Activated T-helper 2 cell treated with anti-CD3 and anti-CD28 coated beads, Interferon-gamma antibody, Interleukin-2, Interleukin-4, amounts not matched to agents 10 μg/mL and 5 μg/mL and 100 μg/mL, durations not matched to agents 14 hours and 24 hours and 36 hours (primary cell): ENCODE data around the gene SMS. TPM values are rescaled to one million over a fixed set of nuclear protein-coding genes. Genes with fewer than 3 reads are reported as not detected.
A peak's percentile ranks its signal among the peaks of the same experiment; 100 is the strongest.

Experiments used
- DNase-seq: peaks from one replicate; pipeline ENCODE4 v3.0.0; 2021; ENCODE audit warnings: low spot score
- H3K27ac Mint-ChIP-seq: one replicate; pipeline ENCODE4 v1.8.0; 2021; ENCODE audit warnings: mixed read lengths
- H3K27me3 Mint-ChIP-seq: one replicate; pipeline ENCODE4 v1.8.0; 2021; ENCODE audit warnings: low read depth, mixed read lengths
- H3K36me3 Mint-ChIP-seq: one replicate; pipeline ENCODE4 v1.8.0; 2021; ENCODE audit warnings: low read depth, mixed read lengths
- H3K4me1 Mint-ChIP-seq: one replicate; pipeline ENCODE4 v1.8.0; 2021; ENCODE audit warnings: low read depth, mixed read lengths
- H3K4me3 Mint-ChIP-seq: one replicate; pipeline ENCODE4 v1.8.0; 2021; ENCODE audit warnings: low read depth, mild to moderate bottlenecking, moderate library complexity, mixed read lengths
- H3K9me3 Mint-ChIP-seq: one replicate; pipeline ENCODE4 v1.8.0; 2021; ENCODE audit warnings: mixed read lengths
- intact Hi-C: fragments of 100-400 bp; cut with micrococcal nuclease; formaldehyde crosslinking; loops from one replicate; pipeline ENCODE4 v1.15.1; 2023
- total RNA-seq: library from RNA; stranded (reverse); gene quantifications from 2 replicates; pipeline ENCODE4 v1.2.3, GENCODE V29; 2022

The SMS gene
- total RNA-seq, 1 donor from 2014 or later: 143 TPM

GRCh38 chrX:21972046-21972445, 31.5 kb downstream of the SMS start:
- H3K36me3 Mint-ChIP-seq: peaks cover 58% of the 10 kb centered on the region

GRCh38 chrX:21972721-21973120, 32.2 kb downstream of the SMS start:
- no peaks in the 10 kb centered on the region for H3K27me3 Mint-ChIP-seq
- intact Hi-C loops: loop anchor here (5.0 kb wide), 1 partner anchor 45 kb away; no protein-coding TSS in a partner anchor
- peaks cover 60% of the 10 kb centered on the region for H3K36me3 Mint-ChIP-seq
- no peak overlapping the region for H3K4me3 Mint-ChIP-seq
- DNase-seq: peak; percentile 13
- H3K9me3 Mint-ChIP-seq: no peaks in the 10 kb centered on the region
- H3K27ac Mint-ChIP-seq: peak overlapping the region; percentile 82
- peaks cover 35% of the 10 kb centered on the region for H3K4me1 Mint-ChIP-seq

More at GRCh38 chrX:21972046-21972445, 31.5 kb downstream of the SMS start:
- intact Hi-C loops: loop anchor here (5.0 kb wide), 1 partner anchor 45 kb away; no protein-coding TSS in a partner anchor
- Mint-ChIP-seq H3K9me3 (no peaks in the 10 kb centered on the region), H3K4me3 (no peak overlapping the region), H3K27me3 (no peaks in the 10 kb centered on the region), H3K4me1 (peaks cover 35% of the 10 kb centered on the region), H3K27ac (peak overlapping the region; percentile 82)
- DNase-seq: no peak

- no peaks in the 10 kb centered on the region for H3K27me3 Mint-ChIP-seq
- peaks cover 68% of the 10 kb centered on the region for H3K36me3 Mint-ChIP-seq
- DNase-seq: no peak
- H3K4me3 Mint-ChIP-seq: peak overlapping the region; percentile 24
- H3K4me1 Mint-ChIP-seq: peaks cover 35% of the 10 kb centered on the region
- intact Hi-C loops: loop anchor here (1.0 to 5.0 kb wide), 3 partner anchors 33 to 134 kb away; partner anchors contain the start of genes MBTPS2 and SMS
- no peaks in the 10 kb centered on the region for H3K9me3 Mint-ChIP-seq
- peak overlapping the region; percentile 87 for H3K27ac Mint-ChIP-seq
Measured at GRCh38 chrX:21973321-21974010, 33.0 kb downstream of the SMS start.

- Mint-ChIP-seq H3K27me3 (no peaks in the 10 kb centered on the region), H3K27ac (peak overlapping the region; percentile 87), H3K4me1 (peaks cover 35% of the 10 kb centered on the region), H3K9me3 (no peaks in the 10 kb centered on the region), H3K4me3 (peak overlapping the region; percentile 24), H3K36me3 (peaks cover 68% of the 10 kb centered on the region)
- no peak for DNase-seq
- intact Hi-C loops: loop anchor here (1.0 to 5.0 kb wide), 3 partner anchors 33 to 135 kb away; partner anchors contain the start of genes MBTPS2 and SMS
Measured at GRCh38 chrX:21974011-21974385, 33.5 kb downstream of the SMS start.

- H3K27me3 Mint-ChIP-seq: no peaks in the 10 kb centered on the region
- no peaks in the 10 kb centered on the region for H3K9me3 Mint-ChIP-seq
- H3K36me3 Mint-ChIP-seq: peaks cover 65% of the 10 kb centered on the region
- H3K27ac Mint-ChIP-seq: peak overlapping the region; percentile 52
- DNase-seq: no peak
- peaks cover 35% of the 10 kb centered on the region for H3K4me1 Mint-ChIP-seq
- intact Hi-C loops: loop anchor here (2.0 kb wide), 1 partner anchor 34 kb away; the partner anchor contains the start of gene SMS
- H3K4me3 Mint-ChIP-seq: no peak overlapping the region
Measured at GRCh38 chrX:21975242-21975641, 34.7 kb downstream of the SMS start.

GRCh38 chrX:21975812-21976211, 35.3 kb downstream of the SMS start:
- intact Hi-C loops: loop anchor here (2.0 kb wide), 1 partner anchor 35 kb away; the partner anchor contains the start of gene SMS
- no peak overlapping the region for H3K4me3 Mint-ChIP-seq
- peaks cover 35% of the 10 kb centered on the region for H3K4me1 Mint-ChIP-seq
- no peaks in the 10 kb centered on the region for H3K9me3 Mint-ChIP-seq
- DNase-seq: no peak
- H3K27ac Mint-ChIP-seq: peak overlapping the region; percentile 52
- no peaks in the 10 kb centered on the region for H3K27me3 Mint-ChIP-seq
- H3K36me3 Mint-ChIP-seq: peaks cover 64% of the 10 kb centered on the region

GRCh38 chrX:21978346-21978745, 37.8 kb downstream of the SMS start:
- intact Hi-C loops: no loop called here
- Mint-ChIP-seq H3K27ac (no peak overlapping the region), H3K9me3 (no peaks in the 10 kb centered on the region), H3K4me3 (no peak overlapping the region), H3K27me3 (no peaks in the 10 kb centered on the region), H3K36me3 (peaks cover 50% of the 10 kb centered on the region), H3K4me1 (peaks cover 20% of the 10 kb centered on the region)
- DNase-seq: no peak

- H3K4me1 Mint-ChIP-seq: peaks cover 4% of the 10 kb centered on the region
- H3K36me3 Mint-ChIP-seq: peaks cover 34% of the 10 kb centered on the region
- intact Hi-C loops: no loop called here
- no peaks in the 10 kb centered on the region for H3K27me3 Mint-ChIP-seq
- H3K4me3 Mint-ChIP-seq: no peak overlapping the region
- H3K9me3 Mint-ChIP-seq: no peaks in the 10 kb centered on the region
- no peak for DNase-seq
- no peak overlapping the region for H3K27ac Mint-ChIP-seq
Measured at GRCh38 chrX:21982311-21982710, 41.8 kb downstream of the SMS start.

GRCh38 chrX:21985332-21985777, 44.8 kb downstream of the SMS start:
- H3K36me3 Mint-ChIP-seq: peaks cover 38% of the 10 kb centered on the region
- peak; percentile 46 for DNase-seq
- intact Hi-C loops: loop anchor here (1.0 to 5.0 kb wide), 4 partner anchors 52 to 763 kb away; no protein-coding TSS in a partner anchor
- H3K9me3 Mint-ChIP-seq: no peaks in the 10 kb centered on the region
- no peak overlapping the region for H3K4me3 Mint-ChIP-seq
- peaks cover 15% of the 10 kb centered on the region for H3K4me1 Mint-ChIP-seq
- H3K27me3 Mint-ChIP-seq: no peaks in the 10 kb centered on the region
- no peak overlapping the region for H3K27ac Mint-ChIP-seq

GRCh38 chrX:21986596-21986995, 46.1 kb downstream of the SMS start:
- intact Hi-C loops: loop anchor here (5.0 kb wide), 1 partner anchor 51 kb away; no protein-coding TSS in a partner anchor
- no peaks in the 10 kb centered on the region for H3K9me3 Mint-ChIP-seq

GRCh38 chrX:21989384-21989783, 48.9 kb downstream of the SMS start:
- Mint-ChIP-seq H3K27ac (peak overlapping the region; percentile 79), H3K4me3 (no peak overlapping the region), H3K36me3 (peaks cover 64% of the 10 kb centered on the region), H3K27me3 (no peaks in the 10 kb centered on the region), H3K9me3 (no peaks in the 10 kb centered on the region), H3K4me1 (peaks cover 24% of the 10 kb centered on the region)
- intact Hi-C loops: loop anchor here (1.0 to 5.0 kb wide), 2 partner anchors 48 to 71 kb away; no protein-coding TSS in a partner anchor
- DNase-seq: no peak

More at GRCh38 chrX:21986596-21986995, 46.1 kb downstream of the SMS start:
- DNase-seq: no peak
- H3K27ac Mint-ChIP-seq: no peak overlapping the region
- H3K4me3 Mint-ChIP-seq: no peak overlapping the region
- no peaks in the 10 kb centered on the region for H3K27me3 Mint-ChIP-seq
- H3K36me3 Mint-ChIP-seq: peaks cover 48% of the 10 kb centered on the region
- peaks cover 22% of the 10 kb centered on the region for H3K4me1 Mint-ChIP-seq

GRCh38 chrX:21990832-21991231, 50.3 kb downstream of the SMS start:
- Mint-ChIP-seq H3K27ac (no peak overlapping the region), H3K27me3 (no peaks in the 10 kb centered on the region), H3K36me3 (peaks cover 67% of the 10 kb centered on the region), H3K4me3 (no peak overlapping the region), H3K9me3 (no peaks in the 10 kb centered on the region), H3K4me1 (peaks cover 20% of the 10 kb centered on the region)
- intact Hi-C loops: no loop called here
- DNase-seq: no peak

GRCh38 chrX:21991504-21991903, 51.0 kb downstream of the SMS start:
- Mint-ChIP-seq H3K27me3 (no peaks in the 10 kb centered on the region), H3K4me3 (no peak overlapping the region), H3K27ac (no peak overlapping the region), H3K36me3 (peaks cover 74% of the 10 kb centered on the region), H3K9me3 (no peaks in the 10 kb centered on the region), H3K4me1 (peaks cover 25% of the 10 kb centered on the region)
- intact Hi-C loops: no loop called here
- DNase-seq: no peak
